Measurements from ENCODE around the gene BLOC1S4. TPM values are rescaled to one million over a fixed set of nuclear protein-coding genes. Genes with fewer than 3 reads are reported as not detected.

Gene BLOC1S4
- total RNA-seq, 1 experiment from 2014 or later = 15.7 TPM

- no peaks in the 10 kb centered on the region for H4K20me1 ChIP-seq (ENCODE audit: insufficient read depth)
- DNase-seq (ENCODE audit: low read depth, low spot score) (peak; percentile 39), ATAC-seq (peak; percentile 88)
- BruUV-seq (replicated peaks) = no TSS peak
- H3K79me2 ChIP-seq (ENCODE audit: insufficient read depth, low read length) = no peaks in the 10 kb centered on the region
- POLR2A ChIA-PET = no interaction called here
- no peaks in the 10 kb centered on the region for H3K9me3 ChIP-seq (ENCODE audit: control insufficient read depth in 1 of 2, insufficient read depth in 1 of 2, low read depth in 1 of 2, low read length in 2 of 2)
- peak overlapping the region; percentile 44 for H3K27ac ChIP-seq (ENCODE audit: low read depth, low read length)
- peaks cover 12 to 32% of the 10 kb centered on the region in 2 experiments for H3K4me1 ChIP-seq (ENCODE audit: control insufficient read depth in 1 of 2, insufficient read depth in 2 of 2, low read length in 2 of 2)
- intact Hi-C loops (cut with micrococcal nuclease) = no loop called here
- H3K9me2 ChIP-seq (ENCODE audit: insufficient read depth) = no peaks in the 10 kb centered on the region
- CTCF ChIA-PET = interaction anchor here (1.4 to 1.5 kb wide), 2 partner anchors 12 to 14 kb away, joined by 4 to 5 read pairs; no protein-coding TSS in a partner anchor
- no peaks in the 10 kb centered on the region for H3K27me3 ChIP-seq (ENCODE audit: insufficient read depth, low read length)
- RAD21 ChIA-PET (ENCODE audit: low non-redundant PET in 1 of 2, low total read pairs in 2 of 2, uncharacterized antibody in 2 of 2, unreplicated experiment in 2 of 2) = no interaction called here
- peak overlapping the region; percentile 78 for H2AFZ ChIP-seq (ENCODE audit: low read depth, low read length, poor library complexity, severe bottlenecking)
- H3K36me3 ChIP-seq (ENCODE audit: control insufficient read depth in 1 of 2, insufficient read depth in 2 of 2, low read length in 2 of 2) = no peaks in the 10 kb centered on the region
- TF ChIP-seq YY1 (IDR thresholded peaks at IDR 0.05; ENCODE audit: extremely low read depth, insufficient replicate concordance, low read depth, low read length) = peak; percentile 24
- 0 out of 2 replicates have a peak, but pooled peaks have one; percentile 34 for TF ChIP-seq ZFX (IDR thresholded peaks at IDR 0.05)
- no peak for TF ChIP-seq POLR2A (IDR thresholded peaks at IDR 0.05; ENCODE audit: borderline replicate concordance, extremely low read depth, insufficient read depth, insufficient read length)
- no peak for TF ChIP-seq EZH2 (IDR thresholded peaks at IDR 0.05)
- TF ChIP-seq CTCF (IDR thresholded peaks at IDR 0.05 in 2 of 3, conservative IDR thresholded peaks at IDR 0.05 in 1 of 3; ENCODE audit: borderline replicate concordance in 1 of 3, insufficient read depth in 1 of 3, low read depth in 2 of 3, low read length in 2 of 3) = no peak
- peak; percentile 73; the same call in 1 of the 2 replicates for TF ChIP-seq EGR1 (IDR thresholded peaks at IDR 0.05; ENCODE audit: low read depth)
- peak; percentile 54 for TF ChIP-seq POLR2AphosphoS5 (IDR thresholded peaks at IDR 0.05; ENCODE audit: low read depth, low read length)
- peak overlapping the region; percentile 68 for H3K4me2 ChIP-seq (ENCODE audit: low read length)
- H3K4me3 ChIP-seq (replicated peaks in 1 of 2; ENCODE audit: low read depth in 1 of 2, low read length in 2 of 2) = peak overlapping the region in 1 of 2 experiments; percentile 18; a peak in 1 of 4 replicates
- H3K9ac ChIP-seq (ENCODE audit: low read length) = peak overlapping the region; percentile 55
These were observed 16.7 kb downstream of the BLOC1S4 start for GRCh38 chr4:6732441-6733357.
